Body of pancreas (tissue), 4 donors: ENCODE results near the gene SORT1. TPM values are rescaled to one million over a fixed set of nuclear protein-coding genes. Genes with fewer than 3 reads are reported as not detected.

Source experiments
- ATAC-seq: fragments of 150-250 bp; one replicate; pipeline ENCODE4 v1.9.1; 2016
- DNase-seq, 4 donors: peaks; one replicate each; pipeline ENCODE4 v3.0.0-alpha.2; 2019
- H3K27ac ChIP-seq, 4 donors: fragments of 200-600 bp; sonication (generic); 1 replicate in 3 of 4; 2 replicates in 1 of 4; pipeline versions ENCODE4 v1.5.1 to v1.6.1; 2016 to 2019; ENCODE audit warnings: mild to moderate bottlenecking in 1 of 4, mixed read lengths in 1 of 4, moderate library complexity in 1 of 4
- H3K27me3 ChIP-seq, 2 donors: fragments of 200-600 bp; sonication (generic); one replicate each; pipeline ENCODE4 v1.6.0; 2016; ENCODE audit warnings: mild to moderate bottlenecking in 1 of 2
- H3K36me3 ChIP-seq, 2 donors: fragments of 200-600 bp; sonication (generic); replicated peaks in 1 of 2; 2 replicates each; pipeline ENCODE4 v1.5.1; 2016; ENCODE audit warnings: low read depth in 2 of 2; ENCODE audit not compliant: insufficient read depth in 1 of 2
- H3K4me1 ChIP-seq: fragments of 200-600 bp; sonication (generic); one replicate; pipeline ENCODE4 v1.6.0; 2016
- H3K4me3 ChIP-seq, 2 donors: fragments of 200-600 bp; sonication (generic); 1 replicate in 1 of 2; 2 replicates in 1 of 2; pipeline ENCODE4 v1.5.1; 2016 to 2019
- H3K9me3 ChIP-seq, 3 donors: fragments of 200-600 bp; sonication (generic); 1 replicate in 2 of 3; 2 replicates in 1 of 3; pipeline ENCODE4 v1.5.1; 2016
- CTCF ChIP-seq, 7 experiments: fragments of 450-650 bp in 4 of 7; fragments of 200-600 bp in 3 of 7; sonication (generic) in 3 of 7; IDR thresholded peaks; one replicate each; pipeline ENCODE4 v1.5.1; 2016 to 2019; ENCODE audit warnings: antibody characterized with exemption in 7 of 7
- POLR2A ChIP-seq, 3 donors: fragments of 450-650 bp; IDR thresholded peaks; one replicate each; pipeline ENCODE4 v1.6.1; 2016; ENCODE audit warnings: antibody characterized with exemption in 3 of 3, mild to moderate bottlenecking in 2 of 3
- WGBS, 2 donors: methylation state at CpG; one replicate each; pipeline ENCODE4 v1.1.5; 2017; 5-methylcytosine and 5-hydroxymethylcytosine counted together
- intact Hi-C: fragments of 100-400 bp; cut with DNase I; formaldehyde crosslinking; loops from one replicate; pipeline ENCODE4 v1.15.1; 2023
- total RNA-seq, 2 donors: library from RNA; depleted of rRNA; stranded (reverse); fragments of >200 nt; gene quantifications; one replicate each; pipeline ENCODE4 v1.1.0, GENCODE V29; 2016

Gene SORT1
- total RNA-seq, 2 donors from 2014 or later, result 23.6 to 24.7 TPM

- H3K36me3 ChIP-seq, result no peaks in the 10 kb centered on the region
- intact Hi-C loops, result no loop called here
- no peaks in the 10 kb centered on the region for H3K9me3 ChIP-seq
- H3K4me1 ChIP-seq, result peaks cover 58% of the 10 kb centered on the region
- no peak overlapping the region for H3K4me3 ChIP-seq
- TF ChIP-seq CTCF (IDR thresholded peaks at IDR 0.05) (no peak), POLR2A (IDR thresholded peaks at IDR 0.05) (no peak)
- H3K27ac ChIP-seq, result peak overlapping the region in 3 of 4 donors; percentile 22 to 88 (median 80)
- no peaks in the 10 kb centered on the region for H3K27me3 ChIP-seq
- no peak for ATAC-seq
- DNase-seq, result no peak
These were observed 6.1 kb downstream of the SORT1 start for GRCh38 chr1:109391626-109392025.

GRCh38 chr1:109391157-109391556, 6.6 kb downstream of the SORT1 start:
- Histone ChIP-seq H3K36me3 (no peaks in the 10 kb centered on the region), H3K27me3 (no peaks in the 10 kb centered on the region), H3K4me3 (no peak overlapping the region), H3K4me1 (peaks cover 58% of the 10 kb centered on the region), H3K9me3 (no peaks in the 10 kb centered on the region), H3K27ac (peak overlapping the region in 3 of 4 donors; percentile 22 to 88 (median 80))
- no peak for TF ChIP-seq CTCF (IDR thresholded peaks at IDR 0.05)
- TF ChIP-seq POLR2A (IDR thresholded peaks at IDR 0.05), result no peak
- DNase-seq, result no peak
- intact Hi-C loops, result no loop called here
- ATAC-seq, result no peak
- WGBS, 2 donors, result 47 to 63% methylated on average over 3 of the region's 3 CpGs

- DNase-seq, result peak in 1 of 4 donors; percentile 10
- no peaks in the 10 kb centered on the region for H3K27me3 ChIP-seq
- H3K4me3 ChIP-seq, result no peak overlapping the region
- H3K27ac ChIP-seq, result peak overlapping the region in 1 of 4 donors; percentile 88
- no peak for ATAC-seq
- 73 to 80% methylated on average over 5 of the region's 5 CpGs for WGBS, 2 donors
- intact Hi-C loops, result no loop called here
- peaks cover 59% of the 10 kb centered on the region for H3K4me1 ChIP-seq
- H3K36me3 ChIP-seq, result no peaks in the 10 kb centered on the region
- no peak for TF ChIP-seq CTCF (IDR thresholded peaks at IDR 0.05)
- TF ChIP-seq POLR2A (IDR thresholded peaks at IDR 0.05), result no peak
- H3K9me3 ChIP-seq, result no peaks in the 10 kb centered on the region
These were observed 7.9 kb downstream of the SORT1 start for GRCh38 chr1:109389638-109390341.

GRCh38 chr1:109388884-109389637, 8.7 kb downstream of the SORT1 start:
- no peaks in the 10 kb centered on the region for H3K9me3 ChIP-seq
- WGBS, 2 donors, result 59 to 67% methylated on average over 7 of the region's 7 CpGs
- no peak for TF ChIP-seq CTCF (IDR thresholded peaks at IDR 0.05)
- TF ChIP-seq POLR2A (IDR thresholded peaks at IDR 0.05), result no peak
- H3K4me3 ChIP-seq, result no peak overlapping the region
- H3K36me3 ChIP-seq, result no peaks in the 10 kb centered on the region
- peaks cover 58% of the 10 kb centered on the region for H3K4me1 ChIP-seq
- H3K27ac ChIP-seq, result no peak overlapping the region
- no peak for DNase-seq
- intact Hi-C loops, result no loop called here
- no peak for ATAC-seq
- no peaks in the 10 kb centered on the region for H3K27me3 ChIP-seq
